ENCODE measurements around the gene SEMA7A. TPM values are rescaled to one million over a fixed set of nuclear protein-coding genes. Genes with fewer than 3 reads are reported as not detected.

The SEMA7A gene
- total RNA-seq, 1 donor from 2014 or later, result 0.51 TPM

- DNase-seq (ENCODE audit: low read depth in 2 of 2), result no peak
These were observed 18.4 kb upstream of the SEMA7A start for GRCh38 chr15:74451861-74452835.

GRCh38 chr15:74451322-74451721, 17.6 kb upstream of the SEMA7A start:
- no peak for DNase-seq (ENCODE audit: low read depth in 2 of 2)

GRCh38 chr15:74449643-74450205, 16.0 kb upstream of the SEMA7A start:
- DNase-seq (ENCODE audit: low read depth in 2 of 2), result no peak

- DNase-seq (ENCODE audit: low read depth in 2 of 2), result no peak
These were observed 15.3 kb upstream of the SEMA7A start for GRCh38 chr15:74449095-74449494.

GRCh38 chr15:74445816-74446763, 12.3 kb upstream of the SEMA7A start:
- no peak for DNase-seq (ENCODE audit: low read depth in 2 of 2)

- peak in 1 of 2 donors; percentile 52 for DNase-seq (ENCODE audit: low read depth in 2 of 2)
These were observed 10.6 kb upstream of the SEMA7A start for GRCh38 chr15:74444106-74445062.

GRCh38 chr15:74443100-74443909, 9.5 kb upstream of the SEMA7A start:
- DNase-seq (ENCODE audit: low read depth in 2 of 2), result no peak

GRCh38 chr15:74442604-74443003, 8.8 kb upstream of the SEMA7A start:
- no peak for DNase-seq (ENCODE audit: low read depth in 2 of 2)

GRCh38 chr15:74442063-74442462, 8.3 kb upstream of the SEMA7A start:
- DNase-seq (ENCODE audit: low read depth in 2 of 2), result no peak

GRCh38 chr15:74441248-74441941, 7.6 kb upstream of the SEMA7A start:
- DNase-seq (ENCODE audit: low read depth in 2 of 2), result no peak

GRCh38 chr15:74438721-74439316, 5.1 kb upstream of the SEMA7A start:
- peak; percentile 53 to 74 for DNase-seq (ENCODE audit: low read depth in 2 of 2)

GRCh38 chr15:74438206-74438605, 4.4 kb upstream of the SEMA7A start:
- DNase-seq (ENCODE audit: low read depth in 2 of 2), result no peak

GRCh38 chr15:74434263-74435136, 742 bp upstream of the SEMA7A start:
- no peak for DNase-seq (ENCODE audit: low read depth in 2 of 2)

- no peak for DNase-seq (ENCODE audit: low read depth in 2 of 2)
These were observed 678 bp downstream of the SEMA7A start for GRCh38 chr15:74432968-74433591.

GRCh38 chr15:74432271-74432967, 1.3 kb downstream of the SEMA7A start:
- DNase-seq (ENCODE audit: low read depth in 2 of 2), result no peak

- no peak for DNase-seq (ENCODE audit: low read depth in 2 of 2)
These were observed 2.1 kb downstream of the SEMA7A start for GRCh38 chr15:74431645-74432044.

- no peak for DNase-seq (ENCODE audit: low read depth in 2 of 2)
These were observed 2.6 kb downstream of the SEMA7A start for GRCh38 chr15:74431116-74431515.

All from dermis microvascular lymphatic vessel endothelial cell (primary cell).